Vagina (tissue), 2 donors: Measurements from ENCODE around the gene ASF1A. TPM values are rescaled to one million over a fixed set of nuclear protein-coding genes. Genes with fewer than 3 reads are reported as not detected.

Experiments used
- DNase-seq, 2 donors: peaks; one replicate each; pipeline ENCODE4 v3.0.0-alpha.2; 2017; ENCODE audit errors: extremely low spot score in 2 of 2
- H3K27ac ChIP-seq: fragments of 200-600 bp; sonication (generic); one replicate; pipeline ENCODE4 v1.5.1; 2019
- H3K27me3 ChIP-seq: fragments of 200-600 bp; sonication (generic); one replicate; pipeline ENCODE4 v1.5.1; 2019
- H3K36me3 ChIP-seq, 2 donors: fragments of 200-600 bp; sonication (generic); one replicate each; pipeline ENCODE4 v1.5.1; 2017 to 2019
- H3K4me1 ChIP-seq: fragments of 200-600 bp; sonication (generic); one replicate; pipeline ENCODE4 v1.5.1; 2019
- H3K4me3 ChIP-seq, 2 donors: fragments of 200-600 bp; sonication (generic); 1 replicate in 1 of 2; 2 replicates in 1 of 2; pipeline ENCODE4 v1.5.1; 2016 to 2019
- H3K9me3 ChIP-seq: fragments of 200-600 bp; sonication (generic); one replicate; pipeline ENCODE4 v1.5.1; 2019
- POLR2A ChIP-seq, 2 donors: fragments of 450-650 bp; IDR thresholded peaks; one replicate each; pipeline ENCODE4 v1.6.1; 2017; ENCODE audit warnings: antibody characterized with exemption in 2 of 2, mild to moderate bottlenecking in 2 of 2, moderate library complexity in 2 of 2
- POLR2AphosphoS5 ChIP-seq, 2 donors: sonication (generic); formaldehyde crosslinking; IDR thresholded peaks; one replicate each; pipeline ENCODE4 v1.9.0; 2017; ENCODE audit warnings: antibody characterized with exemption in 2 of 2, mild to moderate bottlenecking in 2 of 2, low read depth in 1 of 2; ENCODE audit not compliant: insufficient read depth in 1 of 2
- intact Hi-C: fragments of 100-400 bp; cut with DNase I; formaldehyde crosslinking; loops from one replicate; pipeline ENCODE4 v1.15.1; 2023
- total RNA-seq: library from RNA; depleted of rRNA; stranded (reverse); fragments of >200 nt; gene quantifications from one replicate; pipeline ENCODE4 v1.2.3, GENCODE V29; 2016
- TF ChIP-seq, protein P1 (sequence below), 3 experiments: fragments of 450-650 bp in 2 of 3; fragments of 200-600 bp in 1 of 3; sonication (generic) in 1 of 3; IDR thresholded peaks; one replicate each; pipeline ENCODE4 v1.5.1; 2017 to 2019; ENCODE audit warnings: antibody characterized with exemption in 3 of 3, mild to moderate bottlenecking in 2 of 3, moderate library complexity in 2 of 3

Gene ASF1A
- total RNA-seq, 1 donor from 2014 or later = 7.9 TPM

DNA sequence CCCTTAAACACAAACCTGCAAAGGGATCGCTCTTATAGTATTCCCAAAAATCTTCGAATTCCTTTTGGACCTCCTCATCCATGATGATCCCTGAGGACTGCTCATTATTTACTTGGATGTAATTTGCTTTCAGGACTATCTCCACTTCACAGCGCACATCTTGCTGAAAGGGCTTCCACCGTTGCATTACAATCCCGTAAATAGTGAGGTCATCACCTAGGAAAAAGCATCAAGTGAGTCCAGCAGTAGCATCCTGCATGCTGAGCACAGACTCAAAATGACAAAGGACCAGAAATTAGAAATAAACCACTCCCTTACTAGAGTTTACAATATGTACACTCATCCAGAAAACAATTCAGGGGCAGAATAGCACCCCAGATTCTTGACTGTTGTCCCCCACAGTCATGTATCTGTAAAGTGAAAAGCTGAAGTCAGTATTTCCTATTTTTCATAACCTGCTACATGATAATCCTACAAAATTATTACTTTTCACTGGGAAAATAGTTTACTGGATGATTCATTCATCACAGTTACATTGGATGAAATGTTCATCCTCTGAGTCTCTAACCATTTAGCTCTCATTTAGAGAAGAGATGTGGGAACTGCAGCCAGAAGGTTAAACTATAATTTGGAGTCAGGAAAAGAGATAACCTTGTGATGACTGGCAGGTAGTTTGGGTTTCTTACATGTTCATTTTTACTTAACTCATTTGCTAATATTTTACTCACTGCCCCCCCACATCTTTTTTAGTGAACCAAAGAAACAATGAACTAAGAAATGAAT lies 23.8 kb downstream of the ASF1A start:
- H3K4me3 ChIP-seq = no peak overlapping the region
- peaks cover 0 to 52% of the 10 kb centered on the region in 2 donors for H3K36me3 ChIP-seq

DNA sequence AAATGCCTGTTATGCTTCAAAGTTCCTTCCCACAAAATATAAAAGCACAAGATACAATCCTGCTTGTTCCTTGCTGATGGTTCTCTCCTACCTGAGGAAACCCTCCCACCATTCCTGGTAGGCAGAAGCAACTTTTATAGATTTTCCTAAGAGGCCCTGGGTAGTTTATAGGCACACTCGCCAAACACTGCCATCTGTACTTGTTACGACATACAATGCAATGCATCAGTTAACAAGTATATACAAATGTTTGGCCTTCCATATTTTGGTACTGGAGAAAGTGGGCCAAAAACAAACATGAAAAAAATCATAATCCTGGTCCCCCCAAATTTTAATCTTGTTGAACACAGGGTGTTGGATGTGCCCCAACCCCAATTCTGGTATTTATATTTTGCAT lies 24.4 kb downstream of the ASF1A start:
- H3K27me3 ChIP-seq = no peaks in the 10 kb centered on the region
- intact Hi-C loops = no loop called here
- no peaks in the 10 kb centered on the region for H3K4me1 ChIP-seq
- no peak overlapping the region for H3K27ac ChIP-seq
- no peak overlapping the region for H3K4me3 ChIP-seq
- peaks cover 0 to 53% of the 10 kb centered on the region in 2 donors for H3K36me3 ChIP-seq
- TF ChIP-seq, protein P1, sequence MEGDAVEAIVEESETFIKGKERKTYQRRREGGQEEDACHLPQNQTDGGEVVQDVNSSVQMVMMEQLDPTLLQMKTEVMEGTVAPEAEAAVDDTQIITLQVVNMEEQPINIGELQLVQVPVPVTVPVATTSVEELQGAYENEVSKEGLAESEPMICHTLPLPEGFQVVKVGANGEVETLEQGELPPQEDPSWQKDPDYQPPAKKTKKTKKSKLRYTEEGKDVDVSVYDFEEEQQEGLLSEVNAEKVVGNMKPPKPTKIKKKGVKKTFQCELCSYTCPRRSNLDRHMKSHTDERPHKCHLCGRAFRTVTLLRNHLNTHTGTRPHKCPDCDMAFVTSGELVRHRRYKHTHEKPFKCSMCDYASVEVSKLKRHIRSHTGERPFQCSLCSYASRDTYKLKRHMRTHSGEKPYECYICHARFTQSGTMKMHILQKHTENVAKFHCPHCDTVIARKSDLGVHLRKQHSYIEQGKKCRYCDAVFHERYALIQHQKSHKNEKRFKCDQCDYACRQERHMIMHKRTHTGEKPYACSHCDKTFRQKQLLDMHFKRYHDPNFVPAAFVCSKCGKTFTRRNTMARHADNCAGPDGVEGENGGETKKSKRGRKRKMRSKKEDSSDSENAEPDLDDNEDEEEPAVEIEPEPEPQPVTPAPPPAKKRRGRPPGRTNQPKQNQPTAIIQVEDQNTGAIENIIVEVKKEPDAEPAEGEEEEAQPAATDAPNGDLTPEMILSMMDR (IDR thresholded peaks at IDR 0.05) = no peak
- no peak for TF ChIP-seq POLR2AphosphoS5 (IDR thresholded peaks at IDR 0.05; ENCODE audit: insufficient read depth in 1 of 2, low read depth in 1 of 2)
- no peak for TF ChIP-seq POLR2A (IDR thresholded peaks at IDR 0.05)
- DNase-seq = no peak
- no peaks in the 10 kb centered on the region for H3K9me3 ChIP-seq

More for the DNA sequence above, 23.8 kb downstream of the ASF1A start:
- no peaks in the 10 kb centered on the region for H3K27me3 ChIP-seq
- H3K4me1 ChIP-seq = no peaks in the 10 kb centered on the region
- DNase-seq = no peak
- intact Hi-C loops = no loop called here
- H3K9me3 ChIP-seq = no peaks in the 10 kb centered on the region
- TF ChIP-seq, protein P1 (IDR thresholded peaks at IDR 0.05) = no peak
- TF ChIP-seq POLR2AphosphoS5 (IDR thresholded peaks at IDR 0.05; ENCODE audit: insufficient read depth in 1 of 2, low read depth in 1 of 2) = no peak
- no peak for TF ChIP-seq POLR2A (IDR thresholded peaks at IDR 0.05)
- no peak overlapping the region for H3K27ac ChIP-seq

DNA sequence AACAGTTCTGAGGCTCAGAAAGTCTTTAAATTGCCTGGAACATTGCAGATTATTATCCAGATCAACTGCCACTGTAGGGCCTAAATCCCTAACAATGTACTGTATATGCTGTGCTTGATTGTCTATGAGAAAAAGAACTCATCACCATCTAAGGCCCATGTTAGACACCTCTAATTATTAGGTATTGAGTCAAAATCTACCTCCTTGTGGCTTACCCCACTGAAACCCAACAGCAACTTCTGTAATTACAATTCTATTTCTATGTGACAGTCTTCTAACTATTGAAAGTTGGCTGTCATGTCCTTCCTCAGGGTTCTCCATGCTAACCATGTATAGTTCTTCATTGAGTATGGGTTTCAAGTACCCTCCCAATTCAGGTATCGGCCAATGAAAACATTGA lies 27.1 kb downstream of the ASF1A start:
- H3K36me3 ChIP-seq = peaks cover 0 to 44% of the 10 kb centered on the region in 2 donors
- no peak overlapping the region for H3K27ac ChIP-seq
- H3K4me3 ChIP-seq = no peak overlapping the region
- intact Hi-C loops = no loop called here
- TF ChIP-seq POLR2AphosphoS5 (IDR thresholded peaks at IDR 0.05; ENCODE audit: insufficient read depth in 1 of 2, low read depth in 1 of 2) (no peak), POLR2A (IDR thresholded peaks at IDR 0.05) (no peak)
- TF ChIP-seq, protein P1 (IDR thresholded peaks at IDR 0.05) = no peak
- no peaks in the 10 kb centered on the region for H3K9me3 ChIP-seq
- no peak for DNase-seq
- H3K4me1 ChIP-seq = no peaks in the 10 kb centered on the region
- H3K27me3 ChIP-seq = no peaks in the 10 kb centered on the region

DNA sequence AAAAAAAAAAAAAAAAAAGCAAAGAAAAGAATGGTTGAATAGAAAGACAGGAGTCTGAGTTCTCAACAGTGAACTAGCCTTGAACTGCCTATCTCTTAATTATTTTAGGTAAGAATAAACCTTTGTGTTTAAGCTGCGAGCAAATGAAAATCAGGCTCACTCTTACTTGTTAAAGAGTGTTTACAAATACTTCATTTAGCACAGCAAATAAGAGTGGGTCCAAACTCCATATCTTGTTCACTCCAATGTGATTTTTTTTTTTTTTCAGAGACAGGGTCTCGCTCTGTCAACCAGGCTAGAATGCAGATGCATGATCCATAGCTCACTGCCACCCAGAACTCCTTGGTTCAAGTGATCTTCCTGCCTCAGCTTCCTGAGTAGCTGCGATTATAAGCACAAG lies 29.1 kb downstream of the ASF1A start:
- no peak for DNase-seq
- no peak overlapping the region for H3K27ac ChIP-seq
- TF ChIP-seq POLR2A (IDR thresholded peaks at IDR 0.05) (no peak), POLR2AphosphoS5 (IDR thresholded peaks at IDR 0.05; ENCODE audit: insufficient read depth in 1 of 2, low read depth in 1 of 2) (no peak)
- TF ChIP-seq, protein P1 (IDR thresholded peaks at IDR 0.05) = no peak
- H3K9me3 ChIP-seq = no peaks in the 10 kb centered on the region
- intact Hi-C loops = no loop called here
- no peaks in the 10 kb centered on the region for H3K27me3 ChIP-seq
- H3K4me1 ChIP-seq = no peaks in the 10 kb centered on the region
- peaks cover 0 to 49% of the 10 kb centered on the region in 2 donors for H3K36me3 ChIP-seq
- H3K4me3 ChIP-seq = no peak overlapping the region

DNA sequence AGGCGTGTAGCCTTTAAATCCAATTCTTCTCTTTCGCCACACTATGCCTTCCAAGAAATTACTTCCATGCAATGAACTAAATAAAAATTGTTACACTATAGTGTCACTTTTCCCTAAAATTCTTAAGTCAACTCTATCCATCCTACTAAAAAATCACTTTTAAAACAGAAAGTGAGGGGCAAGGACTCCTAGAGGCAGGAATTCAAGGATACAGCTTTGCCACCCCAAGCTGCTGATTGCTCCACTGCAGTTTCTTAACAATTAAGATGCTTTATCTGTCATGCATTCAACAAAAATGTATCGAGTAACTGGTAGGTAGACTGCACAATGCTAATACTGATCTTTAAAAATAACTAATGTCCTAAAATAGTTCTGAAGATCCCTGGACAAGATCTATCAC lies 36.7 kb downstream of the ASF1A start:
- peaks cover 25% of the 10 kb centered on the region for H3K4me1 ChIP-seq
- H3K27ac ChIP-seq = no peak overlapping the region
- peaks cover 0 to 31% of the 10 kb centered on the region in 2 donors for H3K36me3 ChIP-seq
- TF ChIP-seq POLR2A (IDR thresholded peaks at IDR 0.05) = no peak
- TF ChIP-seq, protein P1 (IDR thresholded peaks at IDR 0.05) = no peak
- no peak for TF ChIP-seq POLR2AphosphoS5 (IDR thresholded peaks at IDR 0.05; ENCODE audit: insufficient read depth in 1 of 2, low read depth in 1 of 2)
- no peak for DNase-seq
- no peak overlapping the region for H3K4me3 ChIP-seq
- H3K27me3 ChIP-seq = no peaks in the 10 kb centered on the region
- H3K9me3 ChIP-seq = no peaks in the 10 kb centered on the region
- intact Hi-C loops = no loop called here
